Activated naive CD4-positive, alpha-beta T cell treated with anti-CD3 and anti-CD28 coated beads, Interleukin-2, amount 10 ng/mL, durations not matched to agents 7 days and 5 days (primary cell): ENCODE results near the gene C1QL2.

Source experiments
- CTCF ChIA-PET: fragments of 350-600 bp; sonication (Branson Sonifier 250); formaldehyde crosslinking; loops from one replicate; lab custom pipeline; 2021; ENCODE audit warnings: antibody characterized with exemption; lab: Charles Lee
- DNase-seq: peaks from one replicate; pipeline ENCODE4 v3.0.0-alpha.2; 2020
- H3K27ac Mint-ChIP-seq: one replicate; pipeline ENCODE4 v1.8.0; 2021; ENCODE audit warnings: mild to moderate bottlenecking, moderate library complexity, mixed read lengths
- H3K27me3 Mint-ChIP-seq: one replicate; pipeline ENCODE4 v1.8.0; 2021; ENCODE audit warnings: mild to moderate bottlenecking, mixed read lengths
- H3K36me3 Mint-ChIP-seq: one replicate; pipeline ENCODE4 v1.8.0; 2021; ENCODE audit warnings: mixed read lengths
- H3K4me1 Mint-ChIP-seq: one replicate; pipeline ENCODE4 v1.8.0; 2021; ENCODE audit warnings: mixed read lengths
- H3K4me3 Mint-ChIP-seq: one replicate; pipeline ENCODE4 v1.8.0; 2021; ENCODE audit warnings: mild to moderate bottlenecking, moderate library complexity, mixed read lengths
- H3K9me3 Mint-ChIP-seq: one replicate; pipeline ENCODE4 v1.8.0; 2021; ENCODE audit warnings: mixed read lengths

Gene C1QL2

DNA sequence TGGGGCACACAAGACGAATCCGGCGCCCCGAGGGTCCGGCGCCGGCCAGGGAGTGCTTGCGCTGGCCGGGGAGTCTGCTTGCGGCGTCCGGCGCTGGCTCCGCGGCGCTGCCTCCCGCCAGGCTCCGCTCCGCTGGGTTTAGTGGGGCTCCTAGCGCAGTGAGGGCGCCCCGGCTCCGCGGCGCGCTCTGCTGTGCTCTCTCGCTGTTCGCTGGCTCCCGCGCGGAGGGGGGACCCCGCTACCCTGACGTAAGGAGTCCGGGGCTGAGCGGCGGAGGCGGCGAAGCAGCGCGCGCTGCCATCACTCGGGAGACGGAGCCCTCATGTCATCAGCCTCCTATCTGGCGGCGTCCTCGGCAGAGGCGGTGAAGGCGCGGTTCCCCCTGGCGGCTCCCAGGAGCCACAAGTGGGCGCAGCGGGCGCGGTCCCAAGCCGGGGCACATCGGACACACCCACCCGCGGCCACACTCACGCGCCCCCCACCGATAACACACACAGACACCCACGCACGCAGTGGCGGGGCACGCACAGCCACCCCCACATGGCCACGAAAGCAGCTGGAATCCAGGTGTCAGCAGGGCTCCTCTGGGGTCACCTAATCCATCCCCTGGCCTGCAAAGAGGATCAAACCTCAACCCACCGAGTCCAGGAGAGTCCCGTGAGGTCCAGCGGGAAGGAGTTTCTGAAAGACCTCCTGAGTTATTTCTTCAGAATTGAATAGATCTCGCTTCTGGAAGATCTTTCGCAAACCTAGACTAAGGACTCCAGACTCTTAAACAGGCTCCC lies at the start of gene C1QL2:
Gene C1QL2, minus strand, starts transcription at position 189 of the 785 bp plus-strand sequence. CDS start 482 bp downstream, outside the sequence.
- no peaks in the 10 kb centered on the region for H3K4me1 Mint-ChIP-seq
- no peaks in the 10 kb centered on the region for H3K36me3 Mint-ChIP-seq
- no peaks in the 10 kb centered on the region for H3K9me3 Mint-ChIP-seq
- no peak within 1 kb of the TSS for H3K27ac Mint-ChIP-seq
- CTCF ChIA-PET: interaction anchor here (1.1 kb wide), 1 partner anchor 277 kb away, joined by 4 read pairs; no protein-coding TSS in a partner anchor
- peaks cover 73% of the 10 kb centered on the region for H3K27me3 Mint-ChIP-seq
- no peak for DNase-seq
- H3K4me3 Mint-ChIP-seq: no peak within 1 kb of the TSS

GRCh38 chr2:119207447-119207846 lies 48.9 kb upstream of the C1QL2 start:
- no peaks in the 10 kb centered on the region for H3K27me3 Mint-ChIP-seq
- no peak overlapping the region for H3K27ac Mint-ChIP-seq
- CTCF ChIA-PET: no interaction called here

DNA sequence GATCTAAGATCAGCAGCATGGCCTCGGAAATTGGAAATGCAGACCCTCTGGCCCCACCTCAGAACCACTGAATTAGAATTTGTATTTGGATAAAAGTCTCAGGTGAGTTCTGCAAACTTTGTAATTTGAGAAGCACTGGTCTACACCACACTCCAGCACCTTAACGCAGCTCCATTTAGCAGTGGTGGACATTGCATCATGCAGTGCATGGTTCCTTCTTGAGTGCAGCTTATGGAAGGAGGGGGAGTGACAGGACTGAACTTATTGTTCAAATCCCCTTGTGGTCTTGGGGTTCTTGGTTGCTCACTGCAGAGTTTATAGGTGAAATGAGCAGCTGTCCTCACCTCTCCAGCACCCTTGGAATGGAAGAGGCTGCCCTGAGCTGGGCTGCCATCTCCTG lies 47.6 kb upstream of the C1QL2 start:
- Mint-ChIP-seq H3K27me3 (no peaks in the 10 kb centered on the region), H3K9me3 (no peaks in the 10 kb centered on the region), H3K36me3 (no peaks in the 10 kb centered on the region), H3K4me1 (no peaks in the 10 kb centered on the region), H3K4me3 (no peak overlapping the region), H3K27ac (no peak overlapping the region)
- DNase-seq: no peak
- CTCF ChIA-PET: no interaction called here

More at GRCh38 chr2:119207447-119207846, 48.9 kb upstream of the C1QL2 start:
- H3K9me3 Mint-ChIP-seq: no peaks in the 10 kb centered on the region
- no peak overlapping the region for H3K4me3 Mint-ChIP-seq
- no peaks in the 10 kb centered on the region for H3K4me1 Mint-ChIP-seq
- no peak for DNase-seq
- no peaks in the 10 kb centered on the region for H3K36me3 Mint-ChIP-seq

DNA sequence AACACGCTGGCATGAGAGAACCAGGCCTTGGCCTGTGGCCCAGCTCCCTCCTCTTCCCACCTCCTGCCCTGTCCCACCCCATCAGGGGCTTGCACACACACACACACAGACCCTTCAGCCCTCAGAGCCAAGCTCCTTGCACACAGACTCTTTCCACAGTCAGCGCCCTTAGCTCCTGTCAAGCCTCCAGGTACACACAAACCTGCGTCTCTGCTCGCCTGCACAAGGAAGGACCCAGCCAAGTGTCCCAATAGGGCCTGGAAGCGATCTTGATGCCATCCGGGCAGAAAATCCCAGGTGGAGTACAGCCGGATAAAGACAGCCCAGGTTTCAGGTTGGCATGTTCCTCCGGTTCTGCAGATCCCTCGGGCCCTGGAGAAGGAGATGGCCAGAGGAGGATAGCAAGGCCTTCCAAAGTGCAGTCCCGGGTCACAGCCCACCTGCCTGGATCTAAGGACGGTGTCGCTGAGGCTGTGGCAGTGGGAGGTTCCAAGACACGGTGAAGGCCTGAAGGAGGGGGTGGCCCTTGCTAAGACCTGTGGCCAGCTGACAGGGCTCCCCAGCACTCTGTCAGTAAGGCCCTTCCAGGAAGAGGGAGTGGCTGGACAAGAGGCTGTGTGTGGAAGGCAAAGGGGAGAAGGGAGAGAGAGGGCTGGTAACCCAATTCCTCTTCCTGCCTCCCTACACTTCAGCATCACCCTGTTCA lies 46.6 kb upstream of the C1QL2 start:
- no peak for DNase-seq
- CTCF ChIA-PET: no interaction called here
- no peaks in the 10 kb centered on the region for H3K9me3 Mint-ChIP-seq

DNA sequence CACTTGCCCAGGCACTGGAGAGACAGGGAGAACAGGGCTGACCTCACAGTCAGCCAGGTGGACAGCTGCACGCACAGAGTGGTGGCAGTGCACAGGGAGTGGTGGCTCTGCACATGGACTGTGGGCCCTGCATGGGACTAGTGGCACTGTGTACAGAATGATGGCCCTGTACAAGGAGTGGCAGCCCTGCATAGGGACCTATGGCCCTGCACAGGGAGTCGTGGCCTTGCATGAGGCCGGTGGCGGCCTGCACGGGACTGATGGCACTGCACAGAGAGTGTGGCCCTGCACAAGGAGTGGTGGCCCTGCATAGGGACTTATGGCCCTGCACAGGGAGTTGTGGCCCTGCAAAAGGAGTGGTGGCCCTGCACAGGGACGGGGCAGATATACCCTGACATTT lies 46.0 kb upstream of the C1QL2 start:
- no peaks in the 10 kb centered on the region for H3K36me3 Mint-ChIP-seq
- peaks cover 7% of the 10 kb centered on the region for H3K27me3 Mint-ChIP-seq
- H3K27ac Mint-ChIP-seq: no peak overlapping the region
- no peak overlapping the region for H3K4me3 Mint-ChIP-seq
- CTCF ChIA-PET: no interaction called here
- DNase-seq: no peak
- no peaks in the 10 kb centered on the region for H3K9me3 Mint-ChIP-seq
- no peaks in the 10 kb centered on the region for H3K4me1 Mint-ChIP-seq

More for the DNA sequence above, 46.6 kb upstream of the C1QL2 start:
- no peak overlapping the region for H3K27ac Mint-ChIP-seq
- no peaks in the 10 kb centered on the region for H3K36me3 Mint-ChIP-seq
- H3K4me3 Mint-ChIP-seq: no peak overlapping the region
- peaks cover 7% of the 10 kb centered on the region for H3K27me3 Mint-ChIP-seq
- H3K4me1 Mint-ChIP-seq: no peaks in the 10 kb centered on the region

DNA sequence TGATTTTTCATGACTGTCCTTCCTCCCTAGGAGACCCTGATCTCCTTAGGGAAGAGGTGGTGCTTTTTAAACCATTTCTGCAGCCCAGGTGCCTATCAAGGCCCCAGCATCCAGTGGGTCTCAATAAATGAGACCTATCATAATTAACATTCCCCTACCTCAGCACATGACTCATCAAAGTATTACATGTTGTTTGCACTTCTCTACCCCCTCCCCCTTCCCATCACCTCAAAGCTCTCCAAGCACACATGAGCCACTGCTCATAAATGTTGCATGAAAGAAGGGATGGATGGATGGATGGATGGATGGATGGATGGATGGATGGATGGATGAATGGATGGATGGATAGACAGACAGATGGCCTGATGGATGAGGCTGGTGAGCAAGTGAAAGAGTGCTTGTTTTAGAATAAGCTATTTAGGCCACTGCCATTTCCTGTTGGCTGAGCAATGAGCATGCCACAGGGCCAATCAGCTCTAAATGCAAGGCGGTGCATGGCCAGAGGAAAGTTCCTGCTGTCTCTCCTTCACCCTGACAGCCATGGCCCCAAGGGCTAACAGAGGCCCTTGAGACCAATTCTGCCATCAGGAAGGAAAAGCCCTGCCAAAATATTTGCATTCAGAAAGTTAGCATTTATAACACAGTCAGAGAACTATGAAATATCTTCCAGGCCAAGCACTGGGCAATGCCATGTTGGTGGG lies 44.2 kb upstream of the C1QL2 start:
- H3K27ac Mint-ChIP-seq: no peak overlapping the region
- CTCF ChIA-PET: no interaction called here
- no peak for DNase-seq

DNA sequence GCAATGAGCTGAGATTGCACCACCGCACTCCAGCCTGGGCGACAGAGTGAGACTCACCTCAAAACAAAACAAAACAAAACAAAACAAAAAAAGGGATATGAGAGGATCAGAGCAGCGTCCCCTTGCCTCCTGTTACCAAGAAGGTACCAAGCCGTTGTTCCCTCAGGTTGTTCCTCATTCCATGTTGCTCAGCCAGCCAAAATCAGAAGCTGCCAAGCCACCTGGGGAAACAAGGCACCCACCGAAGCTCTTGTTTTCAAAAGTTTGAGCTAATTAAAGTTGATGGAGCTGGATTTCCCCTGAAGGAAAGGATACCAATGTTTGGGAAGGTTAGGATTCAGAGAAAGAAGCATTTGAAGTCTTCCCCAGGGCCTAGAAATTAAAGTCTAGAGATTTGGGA lies 43.3 kb upstream of the C1QL2 start:
- Mint-ChIP-seq H3K36me3 (no peaks in the 10 kb centered on the region), H3K27ac (no peak overlapping the region), H3K9me3 (no peaks in the 10 kb centered on the region), H3K4me1 (no peaks in the 10 kb centered on the region), H3K27me3 (peaks cover 7% of the 10 kb centered on the region), H3K4me3 (no peak overlapping the region)
- DNase-seq: no peak
- CTCF ChIA-PET: interaction anchor here (0.6 to 0.7 kb wide), 2 partner anchors 24 to 1179 kb away, joined by 3 read pairs; no protein-coding TSS in a partner anchor

More for the DNA sequence above, 44.2 kb upstream of the C1QL2 start:
- no peaks in the 10 kb centered on the region for H3K9me3 Mint-ChIP-seq
- no peak overlapping the region for H3K4me3 Mint-ChIP-seq
- no peaks in the 10 kb centered on the region for H3K4me1 Mint-ChIP-seq
- peaks cover 7% of the 10 kb centered on the region for H3K27me3 Mint-ChIP-seq
- no peaks in the 10 kb centered on the region for H3K36me3 Mint-ChIP-seq

DNA sequence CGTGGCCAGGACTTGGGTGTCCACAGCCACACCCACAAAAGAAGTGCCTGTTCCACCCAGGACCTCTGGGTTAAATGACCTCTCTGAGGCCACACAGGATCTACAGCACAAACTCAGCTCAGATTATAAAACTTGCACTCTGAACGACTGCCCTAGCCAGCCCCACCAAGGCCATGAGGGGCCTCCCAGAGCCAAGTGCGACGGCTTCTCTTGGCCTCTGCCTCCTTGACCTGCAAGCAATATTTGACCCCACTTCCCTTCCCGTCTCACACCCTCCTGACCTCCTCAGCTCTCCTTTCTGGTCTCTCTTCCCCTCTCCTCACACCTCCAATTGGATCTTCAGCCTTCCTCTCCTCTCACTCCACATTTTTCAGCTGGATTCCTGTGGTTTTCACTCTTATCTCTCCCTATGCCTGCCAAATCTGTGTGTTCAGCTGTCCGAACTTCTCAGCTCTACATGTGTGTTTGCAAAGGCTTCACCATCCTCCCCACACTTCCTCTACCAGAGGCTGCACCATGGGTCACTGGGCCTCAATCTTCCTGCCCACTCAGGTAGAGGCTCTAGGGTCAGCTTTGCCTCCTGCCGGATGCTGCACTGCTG lies 39.8 kb upstream of the C1QL2 start:
- no peak for DNase-seq

GRCh38 chr2:119197529-119198239 lies 39.1 kb upstream of the C1QL2 start:
- Mint-ChIP-seq H3K27ac (no peak overlapping the region), H3K9me3 (no peaks in the 10 kb centered on the region), H3K27me3 (peaks cover 20% of the 10 kb centered on the region), H3K36me3 (no peaks in the 10 kb centered on the region), H3K4me3 (no peak overlapping the region), H3K4me1 (no peaks in the 10 kb centered on the region)
- CTCF ChIA-PET: no interaction called here
- no peak for DNase-seq

More for the DNA sequence above, 39.8 kb upstream of the C1QL2 start:
- no peak overlapping the region for H3K27ac Mint-ChIP-seq
- H3K27me3 Mint-ChIP-seq: peaks cover 20% of the 10 kb centered on the region
- no peaks in the 10 kb centered on the region for H3K9me3 Mint-ChIP-seq
- CTCF ChIA-PET: no interaction called here
- no peaks in the 10 kb centered on the region for H3K4me1 Mint-ChIP-seq
- no peak overlapping the region for H3K4me3 Mint-ChIP-seq
- no peaks in the 10 kb centered on the region for H3K36me3 Mint-ChIP-seq

GRCh38 chr2:119197126-119197405 lies 38.5 kb upstream of the C1QL2 start:
- no peak for DNase-seq
- Mint-ChIP-seq H3K9me3 (no peaks in the 10 kb centered on the region), H3K27ac (no peak overlapping the region), H3K36me3 (no peaks in the 10 kb centered on the region), H3K4me3 (no peak overlapping the region), H3K4me1 (no peaks in the 10 kb centered on the region), H3K27me3 (peaks cover 21% of the 10 kb centered on the region)
- CTCF ChIA-PET: no interaction called here

- H3K36me3 Mint-ChIP-seq: no peaks in the 10 kb centered on the region
- H3K4me3 Mint-ChIP-seq: no peak overlapping the region
- peaks cover 23% of the 10 kb centered on the region for H3K27me3 Mint-ChIP-seq
- no peak overlapping the region for H3K27ac Mint-ChIP-seq
- no peak for DNase-seq
- no peaks in the 10 kb centered on the region for H3K9me3 Mint-ChIP-seq
- CTCF ChIA-PET: no interaction called here
- H3K4me1 Mint-ChIP-seq: no peaks in the 10 kb centered on the region
These were observed 38.0 kb upstream of the C1QL2 start for GRCh38 chr2:119196301-119197125.

- H3K36me3 Mint-ChIP-seq: no peaks in the 10 kb centered on the region
- DNase-seq: no peak
- H3K4me1 Mint-ChIP-seq: no peaks in the 10 kb centered on the region
- no peak overlapping the region for H3K27ac Mint-ChIP-seq
- CTCF ChIA-PET: no interaction called here
- H3K9me3 Mint-ChIP-seq: no peaks in the 10 kb centered on the region
- no peak overlapping the region for H3K4me3 Mint-ChIP-seq
- peaks cover 22% of the 10 kb centered on the region for H3K27me3 Mint-ChIP-seq
These were observed 37.3 kb upstream of the C1QL2 start for GRCh38 chr2:119195887-119196286.

- Mint-ChIP-seq H3K27ac (no peak overlapping the region), H3K4me3 (no peak overlapping the region), H3K9me3 (no peaks in the 10 kb centered on the region), H3K4me1 (no peaks in the 10 kb centered on the region), H3K36me3 (no peaks in the 10 kb centered on the region), H3K27me3 (peaks cover 16% of the 10 kb centered on the region)
- no peak for DNase-seq
- CTCF ChIA-PET: interaction anchor here (0.6 kb wide), 1 partner anchor 72 kb away, joined by 3 read pairs; no protein-coding TSS in a partner anchor
These were observed 36.5 kb upstream of the C1QL2 start for GRCh38 chr2:119195001-119195400.
